K562 (cell line): ENCODE results near the gene ATG13. TPM values are rescaled to one million over a fixed set of nuclear protein-coding genes. Genes with fewer than 3 reads are reported as not detected.
A peak's percentile ranks its signal among the peaks of the same experiment; 100 is the strongest.

Source experiments
- ARID2 ChIP-seq: fragments of 450-650 bp; IDR thresholded peaks from 2 replicates; pipeline ENCODE4 v1.6.1; 2017; ENCODE audit warnings: antibody characterized with exemption, mild to moderate bottlenecking
- BDP1 ChIP-seq: IDR thresholded peaks from 3 replicates; pipeline ENCODE4 v1.6.1; 2011; ENCODE audit not compliant: insufficient read length, insufficient read depth
- DDX20 ChIP-seq: fragments of 450-650 bp; IDR thresholded peaks from 2 replicates; pipeline ENCODE4 v1.6.1; 2016; ENCODE audit warnings: missing genetic modification characterization, low read depth, mild to moderate bottlenecking, missing compliant biosample characterization, moderate library complexity
- NUFIP1 ChIP-seq: fragments of 450-650 bp; IDR thresholded peaks from 2 replicates; pipeline ENCODE4 v1.6.1; 2018; ENCODE audit not compliant: partially characterized antibody
- PTRF ChIP-seq: fragments of 450-650 bp; IDR thresholded peaks from 2 replicates; pipeline ENCODE4 v1.6.1; 2016; ENCODE audit warnings: mild to moderate bottlenecking, missing genetic modification characterization, missing compliant biosample characterization
- RAD51 ChIP-seq: fragments of 450-650 bp; IDR thresholded peaks from 2 replicates; pipeline ENCODE4 v1.7.1; 2016; ENCODE audit warnings: low read depth, mild to moderate bottlenecking, borderline replicate concordance
- RFX1 ChIP-seq: fragments of 450-650 bp; IDR thresholded peaks from 2 replicates; pipeline ENCODE4 v1.6.1; 2016; ENCODE audit warnings: mild to moderate bottlenecking, moderate library complexity
- ZNF224 ChIP-seq: sonication (generic); formaldehyde crosslinking; IDR thresholded peaks from 2 replicates; pipeline ENCODE4 v1.8.0; 2022; ENCODE audit warnings: mild to moderate bottlenecking, missing genetic modification reagents
- ZNF316 ChIP-seq: fragments of 450-650 bp; IDR thresholded peaks from 2 replicates; pipeline ENCODE4 v1.6.1; 2016
- polyA plus RNA-seq, 8 experiments: library from polyadenylated mRNA; depleted of rRNA in 4 of 8; stranded (reverse) in 5 of 8; unstranded in 3 of 8; fragments of >200 nt; fragmentation: Nextera tagmentation in 2 of 8; fragmentation: Illumina TruSeq in 1 of 8; extraction: Ambion mirVana in 2 of 8; extraction: Trizol in 1 of 8; gene quantifications; 2 replicates each; pipeline versions ENCODE4 v1.2.1 to v1.2.3, GENCODE V29; 2011 to 2014; ENCODE audit warnings: inconsistent platforms in 1 of 8, missing spikeins in 1 of 8
- total RNA-seq, 7 experiments: library from RNA; depleted of rRNA in 6 of 7; stranded (reverse); fragments of >200 nt in 6 of 7; fragmentation: Illumina TruSeq in 2 of 7; extraction: Trizol in 2 of 7; gene quantifications; 2 replicates each; pipeline versions ENCODE4 v1.2.1 to v1.2.3, GENCODE V29; 2011 to 2021; ENCODE audit warnings: low replicate concordance in 1 of 7
- TF ChIP-seq, protein P1 (sequence below): sonication (generic); formaldehyde crosslinking; IDR thresholded peaks from 2 replicates; pipeline ENCODE4 v1.8.0; 2022; ENCODE audit warnings: mild to moderate bottlenecking, missing genetic modification reagents, borderline replicate concordance
- TF ChIP-seq, protein P2 (sequence below): fragments of 450-650 bp; IDR thresholded peaks from 2 replicates; pipeline ENCODE4 v1.6.1; 2016; ENCODE audit warnings: missing biosample characterization, missing genetic modification characterization
- TF ChIP-seq, protein P3 (sequence below), 2 experiments: fragments of 450-650 bp in 1 of 2; sonication (generic) in 1 of 2; formaldehyde crosslinking in 1 of 2; IDR thresholded peaks; 2 replicates each; pipeline versions ENCODE4 v1.7.1 to v1.9.0; 2016 to 2022; ENCODE audit warnings: inconsistent platforms in 1 of 2, mild to moderate bottlenecking in 1 of 2, missing genetic modification reagents in 1 of 2

Gene ATG13
- total and polyA plus RNA-seq, 9 of the 15 experiments (the other 6 are each of a cell fraction or from before 2014, with no cell fraction given) = 13.1 to 61.5 (median 36.5) TPM

DNA sequence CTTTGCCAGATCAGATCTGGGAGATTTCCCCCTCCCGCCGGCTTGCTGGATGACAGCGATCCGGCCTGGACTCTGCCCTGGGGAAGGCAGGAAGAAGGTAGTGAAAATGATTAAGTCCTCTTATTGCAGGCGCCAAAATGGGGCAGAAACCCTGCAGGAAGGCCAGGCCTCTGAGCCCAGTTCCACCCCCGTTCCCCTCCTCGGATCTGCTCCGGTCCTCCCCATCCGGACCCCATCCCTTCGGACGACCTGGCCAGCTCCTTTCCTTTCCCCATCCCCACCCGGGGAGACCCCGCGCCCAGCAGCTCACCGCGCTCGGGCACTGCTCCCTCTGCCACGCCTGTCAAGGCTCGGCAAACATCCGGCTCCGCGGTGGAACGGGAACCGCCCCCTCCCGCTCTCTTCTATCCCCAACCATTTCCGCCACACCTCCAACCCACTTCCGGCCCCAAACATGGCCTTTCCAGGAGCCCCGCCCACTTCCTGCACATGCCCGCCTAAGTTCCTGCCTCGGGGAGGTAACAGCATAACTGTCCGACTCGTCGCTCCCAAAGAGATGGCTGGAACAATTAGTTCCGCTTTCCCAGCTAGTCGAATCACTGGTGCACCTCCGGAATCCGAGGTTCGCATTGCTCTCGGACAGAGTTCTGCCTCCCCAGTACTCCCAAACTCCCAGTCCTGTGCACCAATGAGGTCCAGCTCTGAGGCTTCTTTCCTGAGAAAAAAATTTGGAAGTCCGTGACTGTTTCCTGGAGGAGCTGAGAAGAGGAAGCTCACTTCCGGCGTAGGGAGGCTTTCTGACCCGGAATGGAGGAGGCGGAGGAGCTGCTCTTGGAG is 83.1 kb downstream of the ATG13 start, which contains the start of the genes ARHGAP1 and ZNF408 (continued):
- TF ChIP-seq PTRF (no peak), ZNF316 (no peak), ZNF224 (CRISPR knock-in tag) (no peak), ARID2 (no peak), RAD51 (peak; percentile 35; the same call in 1 of the 2 replicates), BDP1 (no peak), NUFIP1 (peak; percentile 65), RFX1 (no peak), DDX20 (tag) (no peak)
- TF ChIP-seq, protein P1, sequence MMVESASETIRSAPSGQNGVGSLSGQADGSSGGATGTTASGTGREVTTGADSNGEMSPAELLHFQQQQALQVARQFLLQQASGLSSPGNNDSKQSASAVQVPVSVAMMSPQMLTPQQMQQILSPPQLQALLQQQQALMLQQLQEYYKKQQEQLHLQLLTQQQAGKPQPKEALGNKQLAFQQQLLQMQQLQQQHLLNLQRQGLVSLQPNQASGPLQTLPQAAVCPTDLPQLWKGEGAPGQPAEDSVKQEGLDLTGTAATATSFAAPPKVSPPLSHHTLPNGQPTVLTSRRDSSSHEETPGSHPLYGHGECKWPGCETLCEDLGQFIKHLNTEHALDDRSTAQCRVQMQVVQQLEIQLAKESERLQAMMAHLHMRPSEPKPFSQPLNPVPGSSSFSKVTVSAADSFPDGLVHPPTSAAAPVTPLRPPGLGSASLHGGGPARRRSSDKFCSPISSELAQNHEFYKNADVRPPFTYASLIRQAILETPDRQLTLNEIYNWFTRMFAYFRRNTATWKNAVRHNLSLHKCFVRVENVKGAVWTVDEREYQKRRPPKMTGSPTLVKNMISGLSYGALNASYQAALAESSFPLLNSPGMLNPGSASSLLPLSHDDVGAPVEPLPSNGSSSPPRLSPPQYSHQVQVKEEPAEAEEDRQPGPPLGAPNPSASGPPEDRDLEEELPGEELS (CRISPR knock-in tag) = 0 out of 2 replicates have a peak, but pooled peaks have one; percentile 31
- TF ChIP-seq, protein P2, sequence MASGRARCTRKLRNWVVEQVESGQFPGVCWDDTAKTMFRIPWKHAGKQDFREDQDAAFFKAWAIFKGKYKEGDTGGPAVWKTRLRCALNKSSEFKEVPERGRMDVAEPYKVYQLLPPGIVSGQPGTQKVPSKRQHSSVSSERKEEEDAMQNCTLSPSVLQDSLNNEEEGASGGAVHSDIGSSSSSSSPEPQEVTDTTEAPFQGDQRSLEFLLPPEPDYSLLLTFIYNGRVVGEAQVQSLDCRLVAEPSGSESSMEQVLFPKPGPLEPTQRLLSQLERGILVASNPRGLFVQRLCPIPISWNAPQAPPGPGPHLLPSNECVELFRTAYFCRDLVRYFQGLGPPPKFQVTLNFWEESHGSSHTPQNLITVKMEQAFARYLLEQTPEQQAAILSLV = no peak
- TF ChIP-seq, protein P3, sequence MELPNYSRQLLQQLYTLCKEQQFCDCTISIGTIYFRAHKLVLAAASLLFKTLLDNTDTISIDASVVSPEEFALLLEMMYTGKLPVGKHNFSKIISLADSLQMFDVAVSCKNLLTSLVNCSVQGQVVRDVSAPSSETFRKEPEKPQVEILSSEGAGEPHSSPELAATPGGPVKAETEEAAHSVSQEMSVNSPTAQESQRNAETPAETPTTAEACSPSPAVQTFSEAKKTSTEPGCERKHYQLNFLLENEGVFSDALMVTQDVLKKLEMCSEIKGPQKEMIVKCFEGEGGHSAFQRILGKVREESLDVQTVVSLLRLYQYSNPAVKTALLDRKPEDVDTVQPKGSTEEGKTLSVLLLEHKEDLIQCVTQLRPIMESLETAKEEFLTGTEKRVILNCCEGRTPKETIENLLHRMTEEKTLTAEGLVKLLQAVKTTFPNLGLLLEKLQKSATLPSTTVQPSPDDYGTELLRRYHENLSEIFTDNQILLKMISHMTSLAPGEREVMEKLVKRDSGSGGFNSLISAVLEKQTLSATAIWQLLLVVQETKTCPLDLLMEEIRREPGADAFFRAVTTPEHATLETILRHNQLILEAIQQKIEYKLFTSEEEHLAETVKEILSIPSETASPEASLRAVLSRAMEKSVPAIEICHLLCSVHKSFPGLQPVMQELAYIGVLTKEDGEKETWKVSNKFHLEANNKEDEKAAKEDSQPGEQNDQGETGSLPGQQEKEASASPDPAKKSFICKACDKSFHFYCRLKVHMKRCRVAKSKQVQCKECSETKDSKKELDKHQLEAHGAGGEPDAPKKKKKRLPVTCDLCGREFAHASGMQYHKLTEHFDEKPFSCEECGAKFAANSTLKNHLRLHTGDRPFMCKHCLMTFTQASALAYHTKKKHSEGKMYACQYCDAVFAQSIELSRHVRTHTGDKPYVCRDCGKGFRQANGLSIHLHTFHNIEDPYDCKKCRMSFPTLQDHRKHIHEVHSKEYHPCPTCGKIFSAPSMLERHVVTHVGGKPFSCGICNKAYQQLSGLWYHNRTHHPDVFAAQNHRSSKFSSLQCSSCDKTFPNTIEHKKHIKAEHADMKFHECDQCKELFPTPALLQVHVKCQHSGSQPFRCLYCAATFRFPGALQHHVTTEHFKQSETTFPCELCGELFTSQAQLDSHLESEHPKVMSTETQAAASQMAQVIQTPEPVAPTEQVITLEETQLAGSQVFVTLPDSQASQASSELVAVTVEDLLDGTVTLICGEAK (IDR thresholded peaks at IDR 0.05) = peak; percentile 100
- TF ChIP-seq, protein P3 (CRISPR knock-in tag; IDR thresholded peaks at IDR 0.05) = no peak
